Measurements from ENCODE around the gene SPC25.

Gene SPC25

DNA sequence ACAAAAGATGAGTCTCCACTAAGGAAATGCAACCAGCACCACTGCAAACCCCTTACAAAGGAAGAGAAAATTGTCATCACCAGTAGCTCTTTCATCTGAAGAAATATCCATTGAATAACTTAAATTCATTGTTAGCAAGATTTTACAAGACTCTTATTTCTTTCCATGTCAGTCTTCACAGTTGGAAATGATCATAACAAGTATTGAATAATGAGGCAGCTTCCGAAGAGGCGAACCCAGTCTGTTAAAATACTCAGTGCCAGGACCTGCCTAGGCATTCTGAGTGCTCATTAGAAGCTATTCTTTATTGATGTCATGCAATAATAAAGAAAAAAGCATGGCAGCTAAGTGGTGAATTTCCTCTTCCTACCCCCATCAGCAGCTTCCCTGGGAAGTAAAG, 54.3 kb downstream of the SPC25 start:
- no peak for DNase-seq

GRCh38 chr2:168831662-168832061, 58.6 kb downstream of the SPC25 start:
- DNase-seq, result no peak

DNA sequence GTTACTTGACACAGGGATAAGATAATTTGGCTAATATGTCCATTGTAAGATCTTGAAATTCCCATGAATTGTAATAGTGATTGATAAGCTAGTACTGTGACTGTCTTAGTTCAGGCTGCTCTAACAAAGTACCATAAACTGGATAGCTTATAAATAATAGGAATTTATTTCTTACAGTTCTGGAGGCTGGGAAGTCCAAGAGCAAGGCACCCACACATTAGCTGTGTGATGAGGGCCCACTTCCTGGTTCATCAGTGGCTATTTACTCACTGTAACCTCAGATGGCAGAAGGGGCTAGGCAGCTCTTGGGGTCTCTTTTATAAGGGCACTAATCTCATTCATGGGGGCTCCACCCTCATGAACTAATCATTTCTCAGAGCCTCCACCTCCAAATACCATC, 59.3 kb downstream of the SPC25 start:
- no peak for DNase-seq

GRCh38 chr2:168825126-168825525, 65.1 kb downstream of the SPC25 start:
- no peak for DNase-seq

DNA sequence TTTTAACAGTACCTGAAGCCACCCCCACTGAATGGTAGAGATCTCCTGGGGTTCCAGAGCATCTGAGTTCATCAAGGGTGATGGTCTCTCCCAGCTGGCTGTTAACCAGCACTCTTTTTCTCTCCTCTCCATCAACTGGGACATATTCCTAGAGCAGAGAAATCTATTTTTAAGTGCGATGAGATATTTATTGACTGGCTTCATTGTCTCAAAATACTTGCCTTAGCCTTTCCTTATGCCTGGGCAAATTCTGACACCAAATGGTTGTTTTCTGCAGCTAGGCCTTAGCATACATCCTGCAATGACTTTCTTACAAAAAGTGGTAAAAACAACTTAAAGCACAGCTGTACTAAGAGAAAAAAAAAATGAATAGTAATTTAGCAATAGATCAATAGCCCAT, 68.2 kb downstream of the SPC25 start:
- no peak for DNase-seq

DNA sequence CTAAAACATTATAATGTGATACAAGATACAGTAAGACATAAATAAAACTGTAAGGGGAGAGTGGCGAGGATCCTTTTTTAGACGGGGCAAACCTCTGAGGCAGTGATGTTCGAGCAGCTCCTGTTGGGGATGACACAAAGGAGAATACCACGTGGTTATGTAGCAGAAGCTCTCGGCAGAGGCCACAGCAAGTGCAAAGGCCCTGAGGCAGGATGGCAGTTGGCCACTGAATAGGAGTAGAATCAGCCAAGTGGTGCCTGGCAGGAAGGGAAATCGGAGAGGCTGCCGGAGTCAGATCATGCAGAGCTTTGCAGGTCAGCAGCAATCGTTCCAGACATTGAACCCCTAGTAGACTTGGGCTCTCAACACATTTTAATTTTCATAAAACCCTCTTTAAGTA, 68.7 kb downstream of the SPC25 start:
- DNase-seq, result no peak

Data from hematopoietic multipotent progenitor cell treated with erythropoietin and hydrocortisone succinate and interleukin-3 and kit ligand, for 4 days (in vitro differentiated cells).